ENCODE data around the gene SEC24C. TPM values are rescaled to one million over a fixed set of nuclear protein-coding genes. Genes with fewer than 3 reads are reported as not detected.

Gene SEC24C
- total and polyA plus RNA-seq, 8 donors = 23.3 to 42.5 (median 32.8) TPM

DNA sequence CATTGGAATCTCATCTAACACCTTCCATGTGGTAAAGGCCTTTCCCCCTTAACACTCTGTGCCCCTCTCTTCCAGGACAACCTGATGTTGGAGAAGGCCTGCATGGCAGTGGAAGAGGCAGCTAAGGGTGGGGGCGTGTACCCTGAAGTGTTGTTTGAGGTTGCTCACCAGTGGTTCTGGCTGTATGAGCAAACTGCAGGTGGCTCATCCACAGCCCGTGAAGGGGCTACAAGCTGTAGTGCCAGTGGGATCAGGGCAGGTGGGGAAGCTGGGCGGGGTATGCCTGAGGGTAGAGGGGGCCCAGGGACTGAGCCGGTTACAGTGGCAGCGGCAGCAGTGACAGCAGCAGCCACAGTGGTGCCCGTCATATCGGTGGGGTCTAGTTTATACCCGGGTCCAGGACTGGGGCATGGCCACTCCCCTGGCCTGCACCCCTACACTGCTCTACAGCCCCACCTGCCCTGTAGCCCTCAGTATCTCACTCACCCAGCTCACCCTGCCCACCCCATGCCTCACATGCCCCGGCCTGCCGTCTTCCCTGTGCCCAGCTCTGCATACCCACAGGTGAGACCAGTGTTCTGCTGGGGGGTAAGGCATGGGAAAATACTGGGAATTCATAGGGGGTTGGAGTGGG, 54.9 kb downstream of the SEC24C start:
- Histone ChIP-seq H3K36me3 (peaks cover 5 to 74% (median 10%) of the 10 kb centered on the region in 3 donors), H3K4me3 (no peak overlapping the region), H3K4me1 (no peaks in the 10 kb centered on the region), H3K27ac (no peak overlapping the region), H3K9me3 (no peaks in the 10 kb centered on the region), H3K27me3 (no peaks in the 10 kb centered on the region)
- intact Hi-C loops (cut with DNase I) = no loop called here
- WGBS, 2 donors = 82 to 91% methylated on average over 8 to 10 of the region's 10 CpGs
- ATAC-seq (peak in 3 of 4 donors; percentile 12 to 14 (median 13)), FAIRE-seq (no peak), DNase-seq (peak in 2 of 6 donors; percentile 15 to 53)
- TF ChIP-seq, protein P1, sequence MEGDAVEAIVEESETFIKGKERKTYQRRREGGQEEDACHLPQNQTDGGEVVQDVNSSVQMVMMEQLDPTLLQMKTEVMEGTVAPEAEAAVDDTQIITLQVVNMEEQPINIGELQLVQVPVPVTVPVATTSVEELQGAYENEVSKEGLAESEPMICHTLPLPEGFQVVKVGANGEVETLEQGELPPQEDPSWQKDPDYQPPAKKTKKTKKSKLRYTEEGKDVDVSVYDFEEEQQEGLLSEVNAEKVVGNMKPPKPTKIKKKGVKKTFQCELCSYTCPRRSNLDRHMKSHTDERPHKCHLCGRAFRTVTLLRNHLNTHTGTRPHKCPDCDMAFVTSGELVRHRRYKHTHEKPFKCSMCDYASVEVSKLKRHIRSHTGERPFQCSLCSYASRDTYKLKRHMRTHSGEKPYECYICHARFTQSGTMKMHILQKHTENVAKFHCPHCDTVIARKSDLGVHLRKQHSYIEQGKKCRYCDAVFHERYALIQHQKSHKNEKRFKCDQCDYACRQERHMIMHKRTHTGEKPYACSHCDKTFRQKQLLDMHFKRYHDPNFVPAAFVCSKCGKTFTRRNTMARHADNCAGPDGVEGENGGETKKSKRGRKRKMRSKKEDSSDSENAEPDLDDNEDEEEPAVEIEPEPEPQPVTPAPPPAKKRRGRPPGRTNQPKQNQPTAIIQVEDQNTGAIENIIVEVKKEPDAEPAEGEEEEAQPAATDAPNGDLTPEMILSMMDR (IDR thresholded peaks at IDR 0.05) = no peak

DNA sequence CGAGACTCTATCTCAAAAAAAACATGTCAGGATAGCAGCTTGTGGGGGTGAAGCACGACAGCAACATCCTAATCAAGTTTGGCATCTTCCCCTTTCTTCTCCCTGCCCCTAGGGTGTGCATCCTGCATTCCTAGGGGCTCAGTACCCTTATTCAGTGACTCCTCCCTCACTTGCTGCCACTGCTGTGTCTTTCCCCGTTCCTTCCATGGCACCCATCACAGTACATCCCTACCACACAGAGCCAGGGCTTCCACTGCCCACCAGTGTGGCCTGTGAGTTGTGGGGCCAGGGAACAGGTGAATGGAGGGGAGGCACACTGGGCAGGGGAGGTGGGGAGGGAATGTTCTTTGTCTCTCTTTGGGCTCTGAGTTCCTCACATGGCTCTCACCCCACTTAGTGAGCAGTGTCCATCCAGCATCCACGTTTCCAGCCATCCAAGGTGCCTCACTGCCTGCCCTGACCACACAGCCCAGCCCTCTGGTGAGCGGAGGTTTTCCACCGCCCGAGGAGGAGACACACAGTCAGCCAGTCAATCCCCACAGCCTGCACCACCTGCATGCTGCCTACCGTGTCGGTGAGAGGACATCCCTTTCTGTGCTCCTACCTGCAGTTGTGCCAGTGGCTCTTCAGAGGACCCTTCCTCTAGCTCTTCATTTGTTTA, 55.9 kb downstream of the SEC24C start:
- no peak overlapping the region for H3K4me3 ChIP-seq
- ATAC-seq (peak in 1 of 4 donors; percentile 2), FAIRE-seq (no peak), DNase-seq (peak in 2 of 6 donors; percentile 8 to 41)
- H3K4me1 ChIP-seq = no peaks in the 10 kb centered on the region
- H3K9me3 ChIP-seq = no peaks in the 10 kb centered on the region
- H3K27ac ChIP-seq = no peak overlapping the region
- TF ChIP-seq, protein P1 (IDR thresholded peaks at IDR 0.05) = no peak
- H3K36me3 ChIP-seq = peaks cover 5 to 74% (median 15%) of the 10 kb centered on the region in 3 donors
- no peaks in the 10 kb centered on the region for H3K27me3 ChIP-seq
- intact Hi-C loops (cut with DNase I) = no loop called here
- WGBS, 2 donors = 78 to 87% methylated on average over 9 of the region's 9 CpGs

DNA sequence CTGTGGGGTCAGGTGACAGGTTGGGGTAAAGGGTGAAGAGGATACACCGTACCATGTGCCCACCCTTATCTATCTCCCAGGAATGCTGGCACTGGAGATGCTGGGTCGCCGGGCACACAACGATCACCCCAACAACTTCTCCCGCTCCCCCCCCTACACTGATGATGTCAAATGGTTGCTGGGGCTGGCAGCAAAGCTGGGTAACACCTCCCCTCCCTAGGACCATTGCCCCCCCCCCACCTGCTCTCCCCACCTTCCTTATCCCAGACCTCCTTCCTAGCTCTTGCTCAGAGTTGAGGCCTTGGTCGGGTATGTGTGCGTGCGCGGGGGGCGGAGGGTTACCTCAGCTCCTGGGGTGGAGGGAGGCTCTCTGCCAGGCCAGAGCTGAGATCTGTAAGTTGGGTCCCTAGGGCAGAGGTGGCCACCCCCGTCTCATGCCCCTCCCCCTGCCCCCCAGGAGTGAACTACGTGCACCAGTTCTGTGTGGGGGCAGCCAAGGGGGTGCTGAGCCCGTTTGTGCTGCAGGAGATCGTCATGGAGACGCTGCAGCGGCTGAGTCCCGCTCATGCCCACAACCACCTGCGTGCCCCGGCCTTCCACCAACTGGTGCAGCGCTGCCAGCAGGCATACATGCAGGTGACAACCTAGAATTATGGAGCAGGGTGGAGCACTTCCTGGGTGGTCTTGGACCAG, 56.5 kb downstream of the SEC24C start:
- no peak for FAIRE-seq
- no peaks in the 10 kb centered on the region for H3K4me1 ChIP-seq
- TF ChIP-seq, protein P1 (IDR thresholded peaks at IDR 0.05) = no peak
- intact Hi-C loops (cut with DNase I) = no loop called here
- no peaks in the 10 kb centered on the region for H3K9me3 ChIP-seq
- no peak overlapping the region for H3K4me3 ChIP-seq
- H3K27me3 ChIP-seq = no peaks in the 10 kb centered on the region
- peaks cover 5 to 74% (median 20%) of the 10 kb centered on the region in 3 donors for H3K36me3 ChIP-seq
- DNase-seq = peak in 3 of 6 donors; percentile 9 to 44 (median 39)
- 82 to 83% methylated on average over 20 of the region's 20 CpGs for WGBS, 2 donors
- ATAC-seq = peak in 1 of 4 donors; percentile 2
- no peak overlapping the region for H3K27ac ChIP-seq

DNA sequence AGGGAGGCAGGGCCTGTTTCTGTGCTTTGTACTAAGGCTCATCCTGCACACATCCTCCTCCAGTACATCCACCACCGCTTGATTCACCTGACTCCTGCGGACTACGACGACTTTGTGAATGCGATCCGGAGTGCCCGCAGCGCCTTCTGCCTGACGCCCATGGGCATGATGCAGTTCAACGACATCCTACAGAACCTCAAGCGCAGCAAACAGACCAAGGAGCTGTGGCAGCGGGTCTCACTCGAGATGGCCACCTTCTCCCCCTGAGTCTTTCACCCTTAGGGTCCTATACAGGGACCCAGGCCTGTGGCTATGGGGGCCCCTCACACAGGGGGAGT, 57.0 kb downstream of the SEC24C start:
- no peak overlapping the region for H3K27ac ChIP-seq
- ATAC-seq (no peak), DNase-seq (no peak), FAIRE-seq (no peak)
- no peak overlapping the region for H3K4me3 ChIP-seq
- 93% methylated on average over 13 of the region's 13 CpGs for WGBS, 2 donors
- H3K4me1 ChIP-seq = no peaks in the 10 kb centered on the region
- H3K9me3 ChIP-seq = no peaks in the 10 kb centered on the region
- TF ChIP-seq, protein P1 (IDR thresholded peaks at IDR 0.05) = no peak
- peaks cover 5 to 72% (median 20%) of the 10 kb centered on the region in 3 donors for H3K36me3 ChIP-seq
- no peaks in the 10 kb centered on the region for H3K27me3 ChIP-seq
- intact Hi-C loops (cut with DNase I) = no loop called here
